ENCODE results near the gene CAMK2N1. TPM values are rescaled to one million over a fixed set of nuclear protein-coding genes. Genes with fewer than 3 reads are reported as not detected.

CAMK2N1 gene
- 10 to 100 TPM; 12.3 to 13.0 TPM for total RNA-seq
- polyA plus RNA-seq: 10 to 100 TPM; 14.9 to 15.1 TPM

- DNase-seq (ENCODE audit: low spot score): peak; percentile 55
- Histone ChIP-seq H3K27me3 (ENCODE audit: control insufficient read depth in 4 of 4, insufficient read depth in 4 of 4, low read length in 3 of 4) (no peaks in the 10 kb centered on the region), H3K27ac (ENCODE audit: low read depth in 1 of 2, low read length in 2 of 2) (peak within 1 kb of the TSS; percentile 90 to 97), H3K9me3 (ENCODE audit: control insufficient read depth in 4 of 4, low read length in 3 of 4) (no peaks in the 10 kb centered on the region), H3K4me3 (ENCODE audit: low read depth in 1 of 3, low read length in 3 of 3) (peak within 1 kb of the TSS; percentile 87 to 97 (median 88)), H3K4me1 (ENCODE audit: control insufficient read depth in 4 of 4, insufficient read depth in 4 of 4, low read length in 3 of 4) (peaks cover 11 to 48% (median 38%) of the 10 kb centered on the region in 4 donors), H3K9ac (ENCODE audit: low read depth in 1 of 2, low read length in 2 of 2) (peak within 1 kb of the TSS; percentile 52 to 76), H3K36me3 (ENCODE audit: control insufficient read depth in 4 of 4, insufficient read depth in 3 of 4, low read depth in 1 of 4, low read length in 3 of 4) (no peaks in the 10 kb centered on the region)
- no peak for TF ChIP-seq YY1 (IDR thresholded peaks at IDR 0.05)
- TF ChIP-seq NR2F2 (IDR thresholded peaks at IDR 0.05): no peak
- TF ChIP-seq, protein P1, sequence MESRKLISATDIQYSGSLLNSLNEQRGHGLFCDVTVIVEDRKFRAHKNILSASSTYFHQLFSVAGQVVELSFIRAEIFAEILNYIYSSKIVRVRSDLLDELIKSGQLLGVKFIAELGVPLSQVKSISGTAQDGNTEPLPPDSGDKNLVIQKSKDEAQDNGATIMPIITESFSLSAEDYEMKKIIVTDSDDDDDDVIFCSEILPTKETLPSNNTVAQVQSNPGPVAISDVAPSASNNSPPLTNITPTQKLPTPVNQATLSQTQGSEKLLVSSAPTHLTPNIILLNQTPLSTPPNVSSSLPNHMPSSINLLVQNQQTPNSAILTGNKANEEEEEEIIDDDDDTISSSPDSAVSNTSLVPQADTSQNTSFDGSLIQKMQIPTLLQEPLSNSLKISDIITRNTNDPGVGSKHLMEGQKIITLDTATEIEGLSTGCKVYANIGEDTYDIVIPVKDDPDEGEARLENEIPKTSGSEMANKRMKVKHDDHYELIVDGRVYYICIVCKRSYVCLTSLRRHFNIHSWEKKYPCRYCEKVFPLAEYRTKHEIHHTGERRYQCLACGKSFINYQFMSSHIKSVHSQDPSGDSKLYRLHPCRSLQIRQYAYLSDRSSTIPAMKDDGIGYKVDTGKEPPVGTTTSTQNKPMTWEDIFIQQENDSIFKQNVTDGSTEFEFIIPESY (IDR thresholded peaks at IDR 0.05): no peak
- no peak for TF ChIP-seq FOXA2 (IDR thresholded peaks at IDR 0.05)
- TF ChIP-seq JUND (IDR thresholded peaks at IDR 0.05): no peak
- TF ChIP-seq TAF1 (conservative IDR thresholded peaks at IDR 0.05): no peak
- no peak for TF ChIP-seq MAX (IDR thresholded peaks at IDR 0.05)
- no peak for TF ChIP-seq FOXA1 (IDR thresholded peaks at IDR 0.05)
- no peak for TF ChIP-seq GABPA (IDR thresholded peaks at IDR 0.05 in 1 of 2, conservative IDR thresholded peaks at IDR 0.05 in 1 of 2)
- TF ChIP-seq REST (IDR thresholded peaks at IDR 0.05): no peak
- TF ChIP-seq EGR1 (IDR thresholded peaks at IDR 0.05; ENCODE audit: low read depth in 2 of 2): no peak
- TF ChIP-seq HNF4G (IDR thresholded peaks at IDR 0.05): no peak
- under 1% methylated on average over 104 of the region's 104 CpGs for WGBS
These were observed at the start of gene CAMK2N1 for GRCh38 chr1:20485527-20486456. Gene CAMK2N1 (minus strand): TSS chr1:20486210. CDS start chr1:20485379, 831 bp downstream.

GRCh38 chr1:20534659-20535417, 48.8 kb upstream of the CAMK2N1 start:
- Histone ChIP-seq H3K9ac (ENCODE audit: low read depth in 1 of 2, low read length in 2 of 2) (no peak overlapping the region), H3K9me3 (ENCODE audit: control insufficient read depth in 4 of 4, low read length in 3 of 4) (no peaks in the 10 kb centered on the region), H3K4me1 (ENCODE audit: control insufficient read depth in 4 of 4, insufficient read depth in 4 of 4, low read length in 3 of 4) (no peaks in the 10 kb centered on the region), H3K36me3 (ENCODE audit: control insufficient read depth in 4 of 4, insufficient read depth in 3 of 4, low read depth in 1 of 4, low read length in 3 of 4) (no peaks in the 10 kb centered on the region), H3K4me3 (ENCODE audit: low read depth in 1 of 3, low read length in 3 of 3) (no peak overlapping the region), H3K27ac (ENCODE audit: low read depth in 1 of 2, low read length in 2 of 2) (no peak overlapping the region), H3K27me3 (ENCODE audit: control insufficient read depth in 4 of 4, insufficient read depth in 4 of 4, low read length in 3 of 4) (peaks cover 0 to 5% (median 0%) of the 10 kb centered on the region in 4 donors)
- 66% methylated on average over 12 of the region's 12 CpGs for WGBS
- DNase-seq (ENCODE audit: low spot score): no peak
- no peak for TF ChIP-seq FOXA1 (IDR thresholded peaks at IDR 0.05)
- no peak for TF ChIP-seq RAD21 (IDR thresholded peaks at IDR 0.05)
- no peak for TF ChIP-seq TAF1 (conservative IDR thresholded peaks at IDR 0.05)
- TF ChIP-seq NR2F2 (IDR thresholded peaks at IDR 0.05): no peak
- no peak for TF ChIP-seq SP1 (IDR thresholded peaks at IDR 0.05)
- TF ChIP-seq GABPA (IDR thresholded peaks at IDR 0.05 in 1 of 2, conservative IDR thresholded peaks at IDR 0.05 in 1 of 2): no peak
- TF ChIP-seq, protein P2, sequence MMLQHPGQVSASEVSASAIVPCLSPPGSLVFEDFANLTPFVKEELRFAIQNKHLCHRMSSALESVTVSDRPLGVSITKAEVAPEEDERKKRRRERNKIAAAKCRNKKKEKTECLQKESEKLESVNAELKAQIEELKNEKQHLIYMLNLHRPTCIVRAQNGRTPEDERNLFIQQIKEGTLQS (IDR thresholded peaks at IDR 0.05): no peak
- TF ChIP-seq CTCF (IDR thresholded peaks at IDR 0.05; ENCODE audit: low read depth, low read length, missing input control): no peak
- no peak for TF ChIP-seq RXRA (IDR thresholded peaks at IDR 0.05)
- no peak for TF ChIP-seq HNF4A (conservative IDR thresholded peaks at IDR 0.05)
- no peak for TF ChIP-seq JUND (IDR thresholded peaks at IDR 0.05)
- no peak for TF ChIP-seq MAX (IDR thresholded peaks at IDR 0.05)
- no peak for TF ChIP-seq EGR1 (IDR thresholded peaks at IDR 0.05; ENCODE audit: low read depth in 2 of 2)
- TF ChIP-seq YY1 (IDR thresholded peaks at IDR 0.05): no peak
